ENCODE data around the gene TMEM132D.

DNA sequence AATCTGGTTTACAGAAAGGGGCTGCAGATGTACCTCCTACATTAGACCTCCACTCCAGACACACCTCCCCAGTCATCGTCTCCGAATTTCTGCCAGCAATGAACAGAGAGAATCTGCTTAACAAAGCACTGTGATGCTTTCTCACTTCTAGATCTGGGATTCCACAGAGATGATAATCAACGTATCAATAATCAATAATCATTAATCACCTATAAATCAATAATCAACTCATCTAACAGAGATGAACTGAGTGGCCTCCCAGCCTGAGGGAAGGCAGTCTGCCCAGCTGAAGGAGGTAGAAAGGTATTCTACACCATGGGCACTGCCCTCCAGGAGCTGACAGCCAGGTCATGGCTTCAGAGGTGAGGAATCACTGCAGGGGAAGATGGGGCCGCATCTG lies 183.2 kb downstream of the TMEM132D start:
- TF ChIP-seq, protein P1, sequence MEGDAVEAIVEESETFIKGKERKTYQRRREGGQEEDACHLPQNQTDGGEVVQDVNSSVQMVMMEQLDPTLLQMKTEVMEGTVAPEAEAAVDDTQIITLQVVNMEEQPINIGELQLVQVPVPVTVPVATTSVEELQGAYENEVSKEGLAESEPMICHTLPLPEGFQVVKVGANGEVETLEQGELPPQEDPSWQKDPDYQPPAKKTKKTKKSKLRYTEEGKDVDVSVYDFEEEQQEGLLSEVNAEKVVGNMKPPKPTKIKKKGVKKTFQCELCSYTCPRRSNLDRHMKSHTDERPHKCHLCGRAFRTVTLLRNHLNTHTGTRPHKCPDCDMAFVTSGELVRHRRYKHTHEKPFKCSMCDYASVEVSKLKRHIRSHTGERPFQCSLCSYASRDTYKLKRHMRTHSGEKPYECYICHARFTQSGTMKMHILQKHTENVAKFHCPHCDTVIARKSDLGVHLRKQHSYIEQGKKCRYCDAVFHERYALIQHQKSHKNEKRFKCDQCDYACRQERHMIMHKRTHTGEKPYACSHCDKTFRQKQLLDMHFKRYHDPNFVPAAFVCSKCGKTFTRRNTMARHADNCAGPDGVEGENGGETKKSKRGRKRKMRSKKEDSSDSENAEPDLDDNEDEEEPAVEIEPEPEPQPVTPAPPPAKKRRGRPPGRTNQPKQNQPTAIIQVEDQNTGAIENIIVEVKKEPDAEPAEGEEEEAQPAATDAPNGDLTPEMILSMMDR (IDR thresholded peaks at IDR 0.05) = no peak
- no peak for TF ChIP-seq POLR2A (IDR thresholded peaks at IDR 0.05)
